Measurements from ENCODE around the gene CAMK2N1. TPM values are rescaled to one million over a fixed set of nuclear protein-coding genes. Genes with fewer than 3 reads are reported as not detected.

CAMK2N1 gene
- total and polyA plus RNA-seq, 10 donors: 3.6 to 17.2 (median 8.5) TPM

GRCh38 chr1:20445956-20446355 lies 40.1 kb downstream of the CAMK2N1 start:
- no peak for DNase-seq
- Histone ChIP-seq H3K27me3 (replicated peaks in 1 of 7) (peaks cover 0 to 37% (median 3%) of the 10 kb centered on the region in 7 donors), H3K27ac (no peak overlapping the region), H3K4me3 (no peak overlapping the region), H3K36me3 (no peaks in the 10 kb centered on the region), H3K9me3 (no peaks in the 10 kb centered on the region), H3K4me1 (no peaks in the 10 kb centered on the region)
- intact Hi-C loops (cut with DNase I; ENCODE audit: low total_unique reads): no loop called here
- TF ChIP-seq POLR2A (IDR thresholded peaks at IDR 0.05): no peak
- TF ChIP-seq CTCF (IDR thresholded peaks at IDR 0.05 in 8 of 11, conservative IDR thresholded peaks at IDR 0.05 in 3 of 11): no peak
- TF ChIP-seq POLR2AphosphoS5 (IDR thresholded peaks at IDR 0.05): no peak
- WGBS, 5 donors: 51 to 66% (median 64%) methylated on average over 6 of the region's 6 CpGs

- no peaks in the 10 kb centered on the region for H3K36me3 ChIP-seq
- H3K27ac ChIP-seq: no peak overlapping the region
- no peak for TF ChIP-seq POLR2AphosphoS5 (IDR thresholded peaks at IDR 0.05)
- TF ChIP-seq POLR2A (IDR thresholded peaks at IDR 0.05): no peak
- H3K27me3 ChIP-seq (replicated peaks in 1 of 7): peaks cover 0 to 30% (median 3%) of the 10 kb centered on the region in 7 donors
- no peak for DNase-seq
- 77 to 87% (median 83%) methylated on average over 8 to 11 of the region's 11 CpGs for WGBS, 5 donors
- intact Hi-C loops (cut with DNase I; ENCODE audit: low total_unique reads): no loop called here
- no peak overlapping the region for H3K4me3 ChIP-seq
- H3K9me3 ChIP-seq: no peaks in the 10 kb centered on the region
- H3K4me1 ChIP-seq: no peaks in the 10 kb centered on the region
Observed at GRCh38 chr1:20443703-20444586, 42.1 kb downstream of the CAMK2N1 start.

- Histone ChIP-seq H3K9me3 (no peaks in the 10 kb centered on the region), H3K27ac (no peak overlapping the region), H3K4me1 (no peaks in the 10 kb centered on the region), H3K27me3 (replicated peaks in 1 of 7) (peaks cover 0 to 21% (median 0%) of the 10 kb centered on the region in 7 donors), H3K4me3 (no peak overlapping the region), H3K36me3 (no peaks in the 10 kb centered on the region)
- TF ChIP-seq POLR2AphosphoS5 (IDR thresholded peaks at IDR 0.05) (no peak), CTCF (IDR thresholded peaks at IDR 0.05 in 8 of 11, conservative IDR thresholded peaks at IDR 0.05 in 3 of 11) (no peak), POLR2A (IDR thresholded peaks at IDR 0.05) (no peak)
- 66 to 95% (median 88%) methylated on average over 4 to 5 of the region's 5 CpGs for WGBS, 5 donors
- DNase-seq: no peak
- intact Hi-C loops (cut with DNase I; ENCODE audit: low total_unique reads): no loop called here
Observed at GRCh38 chr1:20442920-20443625, 42.9 kb downstream of the CAMK2N1 start.

GRCh38 chr1:20440785-20441200 lies 45.2 kb downstream of the CAMK2N1 start:
- TF ChIP-seq POLR2AphosphoS5 (IDR thresholded peaks at IDR 0.05) (no peak), CTCF (IDR thresholded peaks at IDR 0.05 in 8 of 11, conservative IDR thresholded peaks at IDR 0.05 in 3 of 11) (no peak), POLR2A (IDR thresholded peaks at IDR 0.05) (no peak)
- Histone ChIP-seq H3K27ac (no peak overlapping the region), H3K9me3 (no peaks in the 10 kb centered on the region), H3K27me3 (replicated peaks in 1 of 7) (peaks cover 0 to 20% (median 0%) of the 10 kb centered on the region in 7 donors), H3K4me3 (no peak overlapping the region), H3K4me1 (no peaks in the 10 kb centered on the region), H3K36me3 (no peaks in the 10 kb centered on the region)
- WGBS, 5 donors: 17 to 34% (median 24%) methylated on average over 6 of the region's 6 CpGs
- DNase-seq: no peak
- intact Hi-C loops (cut with DNase I; ENCODE audit: low total_unique reads): no loop called here
